HG03103 (cell line): ENCODE results near the gene AHSA1.

Source experiments
- ATAC-seq: cut with Tn5 transposase; IDR thresholded peaks from one replicate; pipeline ENCODE4 v1.9.1; 2021; ENCODE audit warnings: low read depth; ENCODE audit not compliant: unreplicated experiment

AHSA1 gene

DNA sequence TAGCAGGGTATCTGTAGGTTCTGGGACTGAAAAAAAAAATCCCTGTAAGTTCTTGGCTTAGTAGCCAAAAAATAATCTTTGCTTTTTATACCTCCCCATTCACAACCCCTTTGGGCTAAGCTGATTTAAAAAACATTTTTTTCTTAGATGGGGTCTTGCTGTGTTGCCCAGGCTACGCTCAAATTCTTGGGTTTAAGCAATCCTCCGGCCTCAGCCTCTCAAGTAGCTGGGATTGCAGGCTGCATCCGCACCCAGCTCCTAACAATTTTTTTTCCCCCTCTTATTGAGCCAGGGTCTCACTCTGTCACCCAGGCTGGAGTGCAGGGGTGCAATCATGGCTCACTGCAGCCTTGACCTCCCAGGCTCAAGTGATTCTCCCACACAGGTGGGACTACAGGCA is 49.9 kb downstream of the AHSA1 start:
- no peak for ATAC-seq

DNA sequence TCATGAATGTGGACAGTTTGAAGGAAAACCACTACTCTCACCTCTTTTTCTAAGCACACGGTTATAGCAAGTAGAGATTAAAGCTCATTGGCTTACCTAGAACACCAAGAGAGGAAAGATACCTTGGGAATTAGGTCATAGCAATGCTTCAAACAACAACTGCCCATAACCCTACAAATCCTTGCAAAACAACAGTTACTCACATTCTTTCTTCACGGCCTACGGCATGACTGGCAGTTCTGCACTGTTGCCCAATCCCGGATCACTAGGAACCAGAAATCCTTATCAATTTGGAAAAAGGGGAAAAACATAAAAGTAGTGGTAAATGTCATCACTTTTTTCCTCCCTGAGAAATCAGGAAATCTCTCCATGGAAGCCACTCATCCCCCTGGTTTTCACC is 50.4 kb downstream of the AHSA1 start:
- no peak for ATAC-seq

DNA sequence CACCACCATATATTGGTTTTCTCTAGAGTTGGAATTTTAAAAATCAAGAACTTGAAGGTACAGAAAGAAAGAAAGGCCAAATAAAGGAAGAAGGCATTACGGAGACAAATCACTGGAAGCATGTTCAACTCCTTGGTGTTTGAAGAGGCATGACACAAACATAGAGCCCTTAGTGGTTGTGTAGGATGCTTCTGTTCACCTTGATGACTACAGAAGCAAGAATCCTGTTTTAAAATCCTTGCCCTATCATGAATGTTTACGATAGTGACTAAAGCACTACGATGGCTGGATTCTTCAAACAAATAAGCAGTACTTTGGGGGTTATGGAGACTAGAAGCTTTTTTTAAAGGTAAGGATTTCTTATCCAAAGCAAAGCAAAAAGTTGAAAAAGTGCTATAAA is 51.0 kb downstream of the AHSA1 start:
- no peak for ATAC-seq

DNA sequence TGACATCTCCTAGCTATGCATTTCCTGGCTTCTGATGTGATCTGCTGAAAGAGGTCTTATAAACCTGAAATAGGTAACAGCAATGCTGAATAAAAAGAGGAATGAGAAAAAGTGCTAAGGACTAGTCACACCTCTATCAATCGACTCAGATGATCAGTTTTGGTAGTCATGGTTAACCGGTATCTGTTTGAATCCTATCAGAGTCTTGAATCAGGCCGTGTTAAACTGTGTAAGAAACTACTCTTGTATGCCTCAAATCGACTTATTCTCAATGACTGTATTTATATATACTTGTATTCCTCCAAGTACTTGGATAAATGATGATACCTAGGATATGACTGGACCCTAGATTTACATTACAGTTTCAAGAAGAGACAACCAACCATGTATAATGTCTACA is 51.5 kb downstream of the AHSA1 start:
- no peak for ATAC-seq

DNA sequence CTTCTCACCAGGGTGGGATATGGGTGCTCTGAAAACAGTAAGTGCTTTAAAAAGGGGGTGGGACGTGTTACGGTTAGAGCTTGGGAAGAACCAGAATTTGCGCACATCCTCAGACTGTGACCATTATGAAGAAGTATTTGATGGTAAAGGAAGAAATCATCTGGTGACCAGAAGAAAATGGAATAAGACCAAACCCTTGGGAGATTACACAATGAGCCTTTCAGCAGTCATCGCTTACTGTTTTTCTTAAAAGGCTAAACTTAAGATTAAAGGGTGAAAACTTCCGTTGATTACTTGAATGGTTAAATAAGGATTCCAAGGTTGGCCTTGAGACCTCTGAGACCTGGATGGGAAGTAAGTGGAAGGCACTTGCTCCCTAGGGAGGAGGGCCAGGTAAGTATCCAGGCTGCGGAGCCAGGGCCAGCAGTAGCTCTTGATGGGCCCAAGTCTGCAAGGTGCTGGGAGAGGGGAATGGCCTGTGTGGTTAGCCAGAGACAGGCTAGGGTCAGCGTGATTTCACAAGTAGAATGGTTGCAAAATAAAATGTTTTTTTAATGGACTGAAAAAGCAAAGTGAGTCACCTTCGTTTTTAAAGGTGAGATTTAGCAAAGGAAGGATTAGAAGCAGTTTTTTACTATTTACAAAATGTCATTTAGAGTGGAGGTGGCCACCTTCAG is 53.7 kb downstream of the AHSA1 start:
- ATAC-seq = no peak

DNA sequence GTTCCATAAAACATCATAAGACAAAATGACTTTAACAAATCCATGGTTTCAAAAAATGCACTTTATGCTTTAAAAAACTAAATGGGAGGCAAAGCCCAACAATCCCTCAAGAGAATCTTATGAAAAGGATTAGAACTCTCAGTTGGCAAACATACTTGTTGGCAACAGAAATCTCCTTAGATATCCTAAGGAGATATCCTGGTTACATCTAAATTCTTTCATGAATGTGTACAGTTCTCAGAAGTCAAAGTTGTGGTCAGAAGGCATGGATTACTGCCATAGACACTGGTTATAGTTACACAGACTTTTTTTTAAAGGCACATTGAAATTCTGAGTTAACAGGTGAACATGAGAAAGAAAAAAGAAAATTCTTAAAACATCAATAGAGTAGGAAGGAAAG is 58.2 kb downstream of the AHSA1 start:
- no peak for ATAC-seq
